Astrocyte of the cerebellum (primary cell): ENCODE results near the gene ARHGAP26.

Experiments used
- DNase-seq: peaks from one replicate; pipeline ENCODE4 v3.0.0-alpha.2; 2011; ENCODE audit warnings: low read depth
- H3K4me3 ChIP-seq: 2 replicates; pipeline ENCODE4 v1.5.1; 2011; ENCODE audit warnings: mild to moderate bottlenecking, low read depth, low read length, moderate library complexity
- in situ Hi-C: cut with HindIII; loops from 2 replicates; pipeline ENCODE4 v1.10.0; 2017; ENCODE audit warnings: low sequenced_read_pairs
- TF ChIP-seq, protein P1 (sequence below): IDR thresholded peaks from 2 replicates; pipeline ENCODE4 v1.5.1; 2012; ENCODE audit warnings: low read length, low read depth, moderate library complexity, mild to moderate bottlenecking; ENCODE audit errors: missing control alignments

ARHGAP26 gene

DNA sequence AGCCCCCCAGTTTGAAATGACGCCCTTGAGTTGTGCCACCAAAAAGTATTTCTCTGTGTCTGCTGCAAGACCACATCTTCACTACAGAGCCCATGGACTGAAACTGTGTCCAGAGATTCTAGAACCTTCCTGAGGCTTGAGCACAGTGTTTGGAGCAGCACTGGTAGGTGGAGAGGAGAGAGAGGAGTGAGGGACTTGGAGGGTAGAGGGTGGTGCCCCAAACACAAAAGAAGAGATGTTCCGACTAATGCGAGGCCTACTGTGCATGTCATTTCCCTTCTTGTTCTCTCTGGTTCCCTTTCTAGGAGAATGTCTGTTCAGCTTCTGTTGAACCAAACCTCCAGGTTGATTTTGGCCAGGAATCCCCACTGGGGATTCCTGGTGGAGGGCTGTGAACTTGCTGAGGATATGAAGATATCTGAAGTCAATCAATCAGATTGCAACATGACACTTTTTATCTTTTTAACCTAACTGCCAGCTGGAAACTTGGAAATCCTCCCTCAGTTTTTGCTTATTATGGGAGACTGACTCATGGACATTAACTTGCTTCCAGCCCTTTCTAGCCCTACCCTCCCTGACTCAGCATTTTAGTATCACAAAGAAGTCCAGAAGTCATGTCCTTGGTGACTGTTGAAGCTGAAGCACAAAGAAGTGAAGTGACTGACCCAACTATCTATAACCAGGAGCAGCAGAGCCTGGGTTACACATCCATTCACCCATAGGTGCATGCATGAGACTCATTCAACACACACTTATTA lies 478.8 kb downstream of the ARHGAP26 start:
- DNase-seq = peak; percentile 34
- in situ Hi-C loops = no loop called here
- H3K4me3 ChIP-seq = no peak overlapping the region
- TF ChIP-seq, protein P1, sequence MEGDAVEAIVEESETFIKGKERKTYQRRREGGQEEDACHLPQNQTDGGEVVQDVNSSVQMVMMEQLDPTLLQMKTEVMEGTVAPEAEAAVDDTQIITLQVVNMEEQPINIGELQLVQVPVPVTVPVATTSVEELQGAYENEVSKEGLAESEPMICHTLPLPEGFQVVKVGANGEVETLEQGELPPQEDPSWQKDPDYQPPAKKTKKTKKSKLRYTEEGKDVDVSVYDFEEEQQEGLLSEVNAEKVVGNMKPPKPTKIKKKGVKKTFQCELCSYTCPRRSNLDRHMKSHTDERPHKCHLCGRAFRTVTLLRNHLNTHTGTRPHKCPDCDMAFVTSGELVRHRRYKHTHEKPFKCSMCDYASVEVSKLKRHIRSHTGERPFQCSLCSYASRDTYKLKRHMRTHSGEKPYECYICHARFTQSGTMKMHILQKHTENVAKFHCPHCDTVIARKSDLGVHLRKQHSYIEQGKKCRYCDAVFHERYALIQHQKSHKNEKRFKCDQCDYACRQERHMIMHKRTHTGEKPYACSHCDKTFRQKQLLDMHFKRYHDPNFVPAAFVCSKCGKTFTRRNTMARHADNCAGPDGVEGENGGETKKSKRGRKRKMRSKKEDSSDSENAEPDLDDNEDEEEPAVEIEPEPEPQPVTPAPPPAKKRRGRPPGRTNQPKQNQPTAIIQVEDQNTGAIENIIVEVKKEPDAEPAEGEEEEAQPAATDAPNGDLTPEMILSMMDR = no peak

DNA sequence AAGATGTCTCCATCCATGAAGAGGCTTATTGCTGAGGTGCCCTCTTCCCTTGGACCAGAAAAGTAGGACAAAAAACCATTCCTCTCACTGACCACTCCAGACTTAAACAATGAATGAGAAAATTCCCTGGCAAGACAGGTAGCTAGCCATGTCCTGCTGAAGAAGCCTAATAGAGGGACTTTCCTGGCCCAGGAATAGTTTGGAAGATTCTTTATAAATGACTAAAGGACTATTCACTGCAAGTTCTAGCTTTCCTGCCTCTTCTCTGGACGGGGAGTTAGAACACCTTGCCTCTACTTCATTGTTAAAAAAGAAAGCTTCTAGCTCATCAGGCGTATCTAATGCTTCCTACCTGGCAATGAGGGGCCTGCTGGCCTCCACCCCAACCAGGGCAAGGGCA lies 479.7 kb downstream of the ARHGAP26 start:
- H3K4me3 ChIP-seq = no peak overlapping the region
- DNase-seq = no peak
- in situ Hi-C loops = no loop called here
- TF ChIP-seq, protein P1 = no peak

DNA sequence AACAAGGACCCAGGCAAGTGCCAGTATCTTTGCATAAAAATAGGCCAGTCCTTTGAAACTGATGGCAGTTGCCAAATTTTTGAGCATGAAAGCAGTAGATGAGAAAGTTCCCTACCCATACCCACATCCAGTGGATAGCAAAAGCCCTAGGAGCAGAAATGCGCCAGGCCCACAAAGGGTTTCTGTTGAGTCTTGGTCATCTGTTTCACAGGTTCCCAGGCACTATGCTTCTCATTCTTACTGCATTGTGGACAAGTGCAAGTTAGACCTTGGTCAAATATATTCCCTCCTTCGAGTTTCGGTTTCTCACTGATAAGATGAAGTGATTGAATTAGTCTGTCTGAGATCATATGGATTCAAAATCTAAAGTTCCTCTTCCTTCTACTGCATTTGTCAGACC lies 481.0 kb downstream of the ARHGAP26 start:
- TF ChIP-seq, protein P1 = no peak
- H3K4me3 ChIP-seq = no peak overlapping the region
- in situ Hi-C loops = no loop called here
- DNase-seq = no peak

DNA sequence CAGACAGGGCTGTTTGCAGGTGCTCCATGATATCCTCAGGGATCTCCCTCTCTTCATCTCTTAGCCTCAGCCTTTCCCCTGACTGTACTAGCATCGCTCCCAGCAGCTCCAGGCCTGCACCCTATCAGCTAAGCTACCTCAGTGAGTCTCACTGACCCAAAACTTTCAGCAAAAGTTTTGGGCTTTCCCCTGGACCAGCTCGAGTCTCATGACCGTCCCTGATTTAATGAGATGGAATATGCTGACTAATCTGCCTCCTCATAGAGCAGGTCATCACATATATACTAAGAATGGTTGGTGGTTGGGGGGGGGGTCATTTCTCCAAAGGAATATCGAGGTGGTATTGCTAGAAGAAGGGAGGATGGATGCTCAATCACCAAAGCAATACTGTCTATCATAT lies 481.8 kb downstream of the ARHGAP26 start:
- DNase-seq = no peak
- H3K4me3 ChIP-seq = no peak overlapping the region
- in situ Hi-C loops = no loop called here
- TF ChIP-seq, protein P1 = no peak

DNA sequence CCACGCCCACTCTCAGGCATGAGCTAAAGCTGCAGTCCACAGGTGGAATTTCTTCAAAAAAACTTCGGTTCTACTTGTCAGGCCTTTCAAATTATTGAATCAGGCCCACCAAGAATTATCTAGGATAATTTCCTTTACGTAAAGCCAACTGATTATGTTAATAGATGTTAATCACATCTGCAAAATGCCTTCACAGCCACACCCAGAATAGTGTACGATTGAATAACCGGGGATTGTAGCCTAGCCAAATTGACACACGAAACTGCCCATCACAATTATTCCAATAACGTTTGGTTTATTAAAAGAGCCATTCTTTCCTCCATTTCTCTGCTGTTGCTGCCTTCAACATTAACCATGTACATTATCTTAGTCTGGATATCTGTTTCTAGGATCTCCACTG lies 484.6 kb downstream of the ARHGAP26 start:
- TF ChIP-seq, protein P1 = no peak
- in situ Hi-C loops = no loop called here
- no peak for DNase-seq
- no peak overlapping the region for H3K4me3 ChIP-seq

DNA sequence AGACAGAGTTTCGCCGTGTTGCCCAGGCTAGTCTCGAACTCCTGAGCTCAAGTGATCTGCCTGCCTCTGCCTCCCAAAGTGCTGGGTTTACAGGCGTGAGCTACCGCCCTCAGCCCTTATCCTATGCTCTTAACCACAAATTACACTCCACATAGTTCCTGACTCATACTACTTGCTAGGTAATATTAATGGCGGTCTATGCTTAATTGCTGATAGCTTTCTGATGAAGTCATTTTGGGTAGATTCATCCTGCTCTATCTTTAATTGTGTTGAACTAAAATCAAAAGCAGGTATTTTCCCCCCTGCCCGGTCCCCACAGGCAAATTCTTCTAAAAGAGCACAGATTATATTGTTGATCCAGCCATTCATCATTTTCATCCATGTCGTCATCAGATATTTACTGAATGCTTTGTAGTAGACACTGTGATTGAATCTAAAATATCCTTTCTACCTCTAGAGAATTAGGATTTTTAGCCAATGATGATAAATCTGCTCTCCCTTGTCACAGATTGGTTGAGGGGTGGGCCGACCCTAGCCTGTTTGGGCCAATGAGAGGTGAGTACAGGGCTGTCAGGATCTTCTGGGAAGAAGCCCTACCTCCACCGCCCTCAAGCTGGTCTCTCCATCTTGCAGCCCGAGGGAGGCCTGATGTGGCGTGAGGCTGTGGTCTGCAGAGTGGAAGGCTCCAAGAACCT lies 488.5 kb downstream of the ARHGAP26 start:
- in situ Hi-C loops = no loop called here
- no peak overlapping the region for H3K4me3 ChIP-seq
- TF ChIP-seq, protein P1 = no peak
- no peak for DNase-seq
